ENCODE data around the gene SHB. TPM values are rescaled to one million over a fixed set of nuclear protein-coding genes. Genes with fewer than 3 reads are reported as not detected.

The SHB gene
- total and polyA plus RNA-seq, 10 donors, result 1.2 to 20.5 (median 7.1) TPM

GRCh38 chr9:38043931-38044623 is 24.9 kb downstream of the SHB start:
- Histone ChIP-seq H3K36me3 (no peaks in the 10 kb centered on the region), H3K27me3 (replicated peaks in 1 of 7) (no peaks in the 10 kb centered on the region), H3K27ac (no peak overlapping the region), H3K9me3 (no peaks in the 10 kb centered on the region), H3K4me1 (peaks cover 9 to 52% (median 29%) of the 10 kb centered on the region in 6 donors), H3K4me3 (no peak overlapping the region)
- TF ChIP-seq CTCF (IDR thresholded peaks at IDR 0.05 in 8 of 11, conservative IDR thresholded peaks at IDR 0.05 in 3 of 11) (no peak), POLR2A (IDR thresholded peaks at IDR 0.05) (no peak), POLR2AphosphoS5 (IDR thresholded peaks at IDR 0.05) (no peak)
- intact Hi-C loops (cut with DNase I; ENCODE audit: low total_unique reads), result no loop called here
- no peak for DNase-seq
- 82 to 93% (median 87%) methylated on average over 8 to 9 of the region's 9 CpGs for WGBS, 5 donors

GRCh38 chr9:38042626-38043357 is 26.2 kb downstream of the SHB start:
- intact Hi-C loops (cut with DNase I; ENCODE audit: low total_unique reads), result no loop called here
- WGBS, 5 donors, result 80 to 91% (median 86%) methylated on average over 8 of the region's 8 CpGs
- Histone ChIP-seq H3K27me3 (replicated peaks in 1 of 7) (no peaks in the 10 kb centered on the region), H3K4me3 (no peak overlapping the region), H3K9me3 (no peaks in the 10 kb centered on the region), H3K27ac (no peak overlapping the region), H3K36me3 (no peaks in the 10 kb centered on the region), H3K4me1 (peaks cover 14 to 57% (median 33%) of the 10 kb centered on the region in 6 donors)
- no peak for TF ChIP-seq POLR2AphosphoS5 (IDR thresholded peaks at IDR 0.05)
- TF ChIP-seq POLR2A (IDR thresholded peaks at IDR 0.05), result no peak
- TF ChIP-seq CTCF (IDR thresholded peaks at IDR 0.05 in 8 of 11, conservative IDR thresholded peaks at IDR 0.05 in 3 of 11), result no peak
- DNase-seq, result no peak

GRCh38 chr9:38041564-38042243 is 27.3 kb downstream of the SHB start:
- TF ChIP-seq POLR2A (IDR thresholded peaks at IDR 0.05) (no peak), CTCF (IDR thresholded peaks at IDR 0.05 in 8 of 11, conservative IDR thresholded peaks at IDR 0.05 in 3 of 11) (no peak), POLR2AphosphoS5 (IDR thresholded peaks at IDR 0.05) (no peak)
- H3K9me3 ChIP-seq, result no peaks in the 10 kb centered on the region
- H3K36me3 ChIP-seq, result no peaks in the 10 kb centered on the region
- WGBS, 5 donors, result 83 to 95% (median 86%) methylated on average over 21 of the region's 21 CpGs
- DNase-seq, result no peak
- H3K4me3 ChIP-seq, result no peak overlapping the region
- no peaks in the 10 kb centered on the region for H3K27me3 ChIP-seq (replicated peaks in 1 of 7)
- H3K27ac ChIP-seq, result no peak overlapping the region
- peaks cover 10 to 52% (median 28%) of the 10 kb centered on the region in 6 donors for H3K4me1 ChIP-seq
- intact Hi-C loops (cut with DNase I; ENCODE audit: low total_unique reads), result no loop called here
